ENCODE data around the gene SNAI1. TPM values are rescaled to one million over a fixed set of nuclear protein-coding genes. Genes with fewer than 3 reads are reported as not detected.

The SNAI1 gene
- total RNA-seq, 1 donor: 2.7 TPM

DNA sequence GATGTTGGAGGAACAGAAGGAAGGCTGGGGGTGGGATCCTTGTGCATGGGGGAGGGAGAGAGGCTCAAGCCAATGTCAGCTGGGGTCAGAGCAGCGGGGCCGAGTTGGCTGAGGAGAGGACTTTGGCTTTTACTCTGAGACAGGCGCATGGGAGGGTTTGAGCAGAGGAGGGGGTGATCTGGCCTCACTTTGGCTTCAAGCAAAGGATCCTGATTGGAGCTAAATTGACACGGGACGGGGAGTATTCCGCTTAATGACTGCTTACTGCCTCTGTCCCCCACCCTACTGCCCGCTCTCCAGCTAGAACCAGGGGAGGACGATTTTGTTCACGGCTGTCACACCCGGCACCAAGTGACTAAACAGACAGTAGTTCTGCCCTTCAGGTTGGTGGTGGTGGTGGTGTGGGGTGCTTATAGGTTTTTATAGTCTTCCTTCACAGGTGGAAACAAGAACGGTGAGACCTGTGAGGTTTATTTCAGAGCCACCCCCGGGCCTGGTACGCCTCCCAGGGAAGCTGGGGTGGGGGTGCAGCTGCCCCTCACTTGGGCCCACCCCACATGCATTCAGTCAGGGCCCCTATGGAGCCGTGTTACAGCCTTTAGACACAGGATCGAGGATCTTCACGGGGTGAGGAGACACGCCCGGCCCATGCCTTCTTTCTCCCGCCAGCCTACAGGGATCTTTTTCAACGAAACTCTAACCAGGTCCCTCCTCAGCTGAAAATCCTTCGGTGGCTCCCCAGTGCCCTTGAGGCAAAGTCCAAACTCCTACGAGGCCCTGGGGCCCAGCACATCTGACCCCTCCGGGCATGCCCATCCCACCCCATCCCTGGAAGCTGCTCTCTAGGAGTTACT, 1.3 kb upstream of the SNAI1 start:
- no peak for DNase-seq (ENCODE audit: low read depth)
- no peak overlapping the region for H3K4me3 ChIP-seq (ENCODE audit: low read depth, low read length)
- no peak for TF ChIP-seq CTCF (IDR thresholded peaks at IDR 0.05; ENCODE audit: insufficient read depth, low read length)

GRCh38 chr20:49982072-49982345, 771 bp upstream of the SNAI1 start:
- no peak for TF ChIP-seq CTCF (IDR thresholded peaks at IDR 0.05; ENCODE audit: insufficient read depth, low read length)
- DNase-seq (ENCODE audit: low read depth): no peak
- no peak overlapping the region for H3K4me3 ChIP-seq (ENCODE audit: low read depth, low read length)

DNA sequence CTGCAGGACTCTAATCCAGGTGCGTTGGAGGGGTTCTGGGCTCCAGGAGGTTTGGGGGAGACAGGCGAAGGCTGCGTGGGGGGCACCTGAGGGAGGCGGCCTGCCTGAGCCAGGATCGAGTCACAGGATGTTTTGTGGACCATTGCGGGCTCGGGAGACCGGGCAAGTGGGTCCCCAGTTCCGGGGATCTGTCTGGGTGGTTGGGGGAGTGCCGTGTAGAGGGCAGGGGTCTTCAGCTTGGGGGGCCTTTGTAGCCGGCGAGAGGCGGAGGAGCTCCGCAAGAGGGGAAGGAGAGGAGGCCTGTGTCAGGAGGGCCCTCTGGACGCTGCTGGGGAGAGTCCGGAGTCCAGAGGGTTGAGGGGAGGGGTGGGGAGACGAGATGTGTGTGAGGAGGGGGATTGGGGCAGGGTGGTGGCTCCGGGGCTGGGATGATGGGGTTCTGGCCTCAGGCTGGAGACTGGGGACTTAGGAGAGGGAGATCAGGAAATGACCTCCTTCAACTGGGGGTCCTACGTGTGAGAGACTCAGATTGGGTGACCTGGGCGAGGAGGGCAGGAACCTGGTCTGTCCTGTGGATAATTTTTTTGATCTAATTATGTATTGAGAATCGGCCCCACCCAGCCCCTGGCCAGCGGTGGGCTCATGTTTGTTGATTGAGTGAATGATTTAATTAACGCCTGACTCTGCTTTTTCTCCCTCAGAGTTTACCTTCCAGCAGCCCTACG, 505 bp downstream of the SNAI1 start:
- DNase-seq (ENCODE audit: low read depth): no peak
- no peak for TF ChIP-seq CTCF (IDR thresholded peaks at IDR 0.05; ENCODE audit: insufficient read depth, low read length)
- H3K4me3 ChIP-seq (ENCODE audit: low read depth, low read length): peak overlapping the region; percentile 98

DNA sequence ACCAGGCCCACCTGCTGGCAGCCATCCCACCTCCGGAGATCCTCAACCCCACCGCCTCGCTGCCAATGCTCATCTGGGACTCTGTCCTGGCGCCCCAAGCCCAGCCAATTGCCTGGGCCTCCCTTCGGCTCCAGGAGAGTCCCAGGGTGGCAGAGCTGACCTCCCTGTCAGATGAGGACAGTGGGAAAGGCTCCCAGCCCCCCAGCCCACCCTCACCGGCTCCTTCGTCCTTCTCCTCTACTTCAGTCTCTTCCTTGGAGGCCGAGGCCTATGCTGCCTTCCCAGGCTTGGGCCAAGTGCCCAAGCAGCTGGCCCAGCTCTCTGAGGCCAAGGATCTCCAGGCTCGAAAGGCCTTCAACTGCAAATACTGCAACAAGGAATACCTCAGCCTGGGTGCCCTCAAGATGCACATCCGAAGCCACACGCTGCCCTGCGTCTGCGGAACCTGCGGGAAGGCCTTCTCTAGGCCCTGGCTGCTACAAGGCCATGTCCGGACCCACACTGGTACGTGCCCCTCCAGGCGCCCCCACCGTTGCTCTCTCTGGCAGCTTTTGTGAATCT, 1.1 kb downstream of the SNAI1 start:
- H3K4me3 ChIP-seq (ENCODE audit: low read depth, low read length): peak overlapping the region; percentile 98
- DNase-seq (ENCODE audit: low read depth): peak; percentile 66
- no peak for TF ChIP-seq CTCF (IDR thresholded peaks at IDR 0.05; ENCODE audit: insufficient read depth, low read length)

DNA sequence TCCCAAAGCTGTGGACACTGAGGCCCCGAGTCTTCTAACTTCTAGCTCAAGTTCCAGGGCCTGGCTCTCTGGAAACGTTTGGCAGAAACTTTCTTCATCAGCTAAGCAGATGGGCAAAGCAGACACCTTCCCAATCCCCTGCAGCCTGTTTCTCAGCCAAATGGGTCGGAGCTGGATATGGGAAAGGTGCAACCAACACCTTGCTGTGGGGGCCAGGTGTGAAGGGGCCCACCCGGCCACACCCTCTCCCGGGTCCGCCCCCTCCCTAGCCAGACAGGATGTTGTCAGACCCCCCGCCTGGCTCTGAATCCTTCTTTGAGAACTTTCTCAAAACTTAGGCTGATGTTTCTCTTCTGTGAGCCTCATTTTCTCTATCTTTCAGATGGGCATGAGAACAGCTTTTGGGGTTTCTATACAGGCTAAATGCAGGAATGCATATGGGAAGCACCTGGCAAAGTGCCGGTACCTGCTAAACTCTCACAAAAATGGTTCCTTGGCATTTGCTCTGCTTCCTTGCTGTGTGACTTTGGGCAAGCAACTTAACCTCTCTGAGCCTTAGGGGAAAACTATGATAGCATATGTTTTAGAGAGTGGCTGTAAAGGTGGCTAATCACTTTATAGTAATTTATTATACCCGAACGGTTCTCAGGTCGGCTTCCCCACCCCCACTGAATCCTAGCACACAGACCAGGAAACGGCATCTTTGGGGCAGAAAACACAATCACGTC, 1.8 kb downstream of the SNAI1 start:
- DNase-seq (ENCODE audit: low read depth): no peak
- no peak for TF ChIP-seq CTCF (IDR thresholded peaks at IDR 0.05; ENCODE audit: insufficient read depth, low read length)
- H3K4me3 ChIP-seq (ENCODE audit: low read depth, low read length): peak overlapping the region; percentile 98

GRCh38 chr20:49985157-49985556, 2.4 kb downstream of the SNAI1 start:
- no peak for TF ChIP-seq CTCF (IDR thresholded peaks at IDR 0.05; ENCODE audit: insufficient read depth, low read length)

More at GRCh38 chr20:49985157-49985556, 2.4 kb downstream of the SNAI1 start:
- DNase-seq (ENCODE audit: low read depth): no peak
- peak overlapping the region; percentile 98 for H3K4me3 ChIP-seq (ENCODE audit: low read depth, low read length)
